CD4-positive, CD25-positive, alpha-beta regulatory T cell (primary cell): Measurements from ENCODE around the gene TMC1. TPM values are rescaled to one million over a fixed set of nuclear protein-coding genes. Genes with fewer than 3 reads are reported as not detected.
"Not testable (repeated sequence)": the region's sequence is repeated elsewhere in the genome, so short reads cannot be mapped to it uniquely, and the experiment has no call there.

ENCODE experiments used
- ATAC-seq, 2 donors: fragments of 150-1000 bp; cut with Tn5 transposase; one replicate each; pipeline ENCODE4 v1.10.0; 2021; ENCODE audit warnings: low read depth in 2 of 2, moderate number of reproducible peaks in 2 of 2, moderate library complexity in 1 of 2
- DNase-seq, 3 donors: peaks; one replicate each; pipeline versions ENCODE4 v3.0.0 to v3.0.0-alpha.2; 2012 to 2022; ENCODE audit warnings: mixed read lengths in 1 of 3
- H3K27ac ChIP-seq: one replicate; pipeline ENCODE4 v1.7.0; 2013; ENCODE audit warnings: mild to moderate bottlenecking, low read length; ENCODE audit not compliant: insufficient read depth, poor library complexity, severe bottlenecking
- H3K27me3 ChIP-seq: one replicate; pipeline ENCODE4 v1.7.0; 2013; ENCODE audit warnings: low read length; ENCODE audit not compliant: control insufficient read depth, insufficient read depth
- H3K36me3 ChIP-seq: one replicate; pipeline ENCODE4 v1.7.0; 2013; ENCODE audit warnings: mild to moderate bottlenecking, low read length, moderate library complexity; ENCODE audit not compliant: control insufficient read depth, insufficient read depth
- H3K4me1 ChIP-seq: 2 replicates; pipeline ENCODE4 v1.7.0; 2013; ENCODE audit warnings: mild to moderate bottlenecking, low read length; ENCODE audit not compliant: insufficient read depth, control insufficient read depth, poor library complexity, severe bottlenecking
- H3K4me3 ChIP-seq: one replicate; pipeline ENCODE4 v1.7.0; 2013; ENCODE audit warnings: low read depth, mild to moderate bottlenecking, low read length, moderate library complexity
- H3K9me3 ChIP-seq, 2 experiments: 1 replicate in 1 of 2; 2 replicates in 1 of 2; pipeline ENCODE4 v1.7.0; 2013; ENCODE audit warnings: low read length in 2 of 2, mild to moderate bottlenecking in 1 of 2, moderate library complexity in 1 of 2; ENCODE audit not compliant: control insufficient read depth in 2 of 2
- H3K27ac Mint-ChIP-seq, 3 donors: one replicate each; pipeline ENCODE4 v1.8.0; 2020 to 2022; ENCODE audit warnings: mild to moderate bottlenecking in 3 of 3, mixed read lengths in 3 of 3, moderate library complexity in 2 of 3
- H3K27me3 Mint-ChIP-seq: one replicate; pipeline ENCODE4 v1.8.0; 2022; ENCODE audit warnings: mild to moderate bottlenecking, mixed read lengths
- H3K36me3 Mint-ChIP-seq: one replicate; pipeline ENCODE4 v1.8.0; 2020; ENCODE audit warnings: mixed read lengths
- H3K4me1 Mint-ChIP-seq, 4 donors: one replicate each; pipeline ENCODE4 v1.8.0; 2020 to 2022; ENCODE audit warnings: mixed read lengths in 4 of 4, mild to moderate bottlenecking in 1 of 4
- H3K4me3 Mint-ChIP-seq, 4 donors: one replicate each; pipeline ENCODE4 v1.8.0; 2020 to 2022; ENCODE audit warnings: mild to moderate bottlenecking in 4 of 4, mixed read lengths in 4 of 4, moderate library complexity in 3 of 4
- H3K9me3 Mint-ChIP-seq, 7 donors: one replicate each; pipeline ENCODE4 v1.8.0; 2020 to 2022; ENCODE audit warnings: mixed read lengths in 7 of 7, mild to moderate bottlenecking in 3 of 7, moderate library complexity in 2 of 7
- polyA plus RNA-seq, 4 donors: library from polyadenylated mRNA; unstranded; fragments of 300-500 nt; fragmentation: Illumina TruSeq; gene quantifications; one replicate each; pipeline ENCODE4 v1.2.3, GENCODE V29; 2021
- total RNA-seq: library from RNA; stranded (reverse); gene quantifications from one replicate; pipeline ENCODE4 v1.2.3, GENCODE V29; 2022

Gene TMC1
- total and polyA plus RNA-seq, 5 donors from 2014 or later = not detected

DNA sequence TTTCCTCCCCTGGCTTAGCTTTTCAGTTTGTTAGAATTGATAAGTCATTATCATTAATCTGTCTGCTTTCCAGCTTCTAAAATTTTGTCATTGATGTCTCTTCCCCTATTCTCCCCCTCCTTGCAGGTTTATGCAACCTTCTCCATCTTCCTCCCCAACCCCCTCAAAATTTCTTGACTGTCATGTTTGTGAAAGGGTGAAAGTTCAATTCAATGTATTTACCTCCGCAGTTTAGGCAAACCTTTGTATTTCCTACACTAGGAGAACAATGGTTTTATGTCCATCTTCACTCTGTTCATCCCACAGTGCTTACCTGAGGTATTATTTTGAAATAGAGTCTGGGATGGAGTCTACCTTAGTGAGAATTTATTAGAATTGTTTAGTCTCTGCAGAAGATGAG is 313.6 kb downstream of the TMC1 start:
- DNase-seq = no peak
- H3K36me3 Mint-ChIP-seq = no peaks in the 10 kb centered on the region
- no peaks in the 10 kb centered on the region for H3K27me3 Mint-ChIP-seq

DNA sequence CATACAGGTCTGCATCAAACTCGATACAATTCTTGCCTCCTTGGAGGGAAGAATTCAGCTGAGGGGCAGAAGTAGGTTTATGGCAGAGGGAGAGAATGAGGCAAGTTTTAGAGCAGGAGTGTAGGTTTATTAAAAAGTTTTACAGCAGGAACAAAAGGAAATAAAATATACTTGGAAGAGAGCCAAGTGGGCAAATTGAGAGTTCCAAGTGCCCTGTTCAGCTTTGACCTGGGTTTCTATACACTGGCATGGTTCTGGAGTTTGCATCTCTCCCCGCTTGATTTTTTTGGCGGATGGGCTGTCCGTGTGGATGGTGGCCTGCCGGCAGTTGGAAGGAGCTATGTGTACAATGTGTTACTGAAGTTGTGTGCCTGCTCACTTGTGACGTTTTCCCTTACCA is 315.4 kb downstream of the TMC1 start:
- Histone ChIP-seq H3K27ac (no peak overlapping the region), H3K4me3 (no peak overlapping the region), H3K4me1 (no peaks in the 10 kb centered on the region), H3K27me3 (no peaks in the 10 kb centered on the region), H3K9me3 (no peaks in the 10 kb centered on the region), H3K36me3 (no peaks in the 10 kb centered on the region)
- H3K4me3 Mint-ChIP-seq = no peak overlapping the region
- H3K9me3 Mint-ChIP-seq = peaks cover 0 to 7% (median 0%) of the 10 kb centered on the region in 7 donors
- H3K36me3 Mint-ChIP-seq = no peaks in the 10 kb centered on the region
- no peaks in the 10 kb centered on the region for H3K27me3 Mint-ChIP-seq
- H3K4me1 Mint-ChIP-seq = no peaks in the 10 kb centered on the region
- DNase-seq (no peak), ATAC-seq (no peak)
- H3K27ac Mint-ChIP-seq = no peak overlapping the region

More for the DNA sequence above, 313.6 kb downstream of the TMC1 start:
- H3K27ac Mint-ChIP-seq = no peak overlapping the region
- peak overlapping the region in 1 of 4 donors; percentile 38 for H3K4me3 Mint-ChIP-seq
- H3K4me1 ChIP-seq = no peaks in the 10 kb centered on the region
- no peaks in the 10 kb centered on the region for H3K27me3 ChIP-seq
- H3K4me3 ChIP-seq = no peak overlapping the region
- H3K4me1 Mint-ChIP-seq = no peaks in the 10 kb centered on the region
- H3K36me3 ChIP-seq = no peaks in the 10 kb centered on the region
- no peaks in the 10 kb centered on the region for H3K9me3 ChIP-seq
- peaks cover 0 to 7% (median 0%) of the 10 kb centered on the region in 7 donors for H3K9me3 Mint-ChIP-seq
- H3K27ac ChIP-seq = no peak overlapping the region
- ATAC-seq = no peak

DNA sequence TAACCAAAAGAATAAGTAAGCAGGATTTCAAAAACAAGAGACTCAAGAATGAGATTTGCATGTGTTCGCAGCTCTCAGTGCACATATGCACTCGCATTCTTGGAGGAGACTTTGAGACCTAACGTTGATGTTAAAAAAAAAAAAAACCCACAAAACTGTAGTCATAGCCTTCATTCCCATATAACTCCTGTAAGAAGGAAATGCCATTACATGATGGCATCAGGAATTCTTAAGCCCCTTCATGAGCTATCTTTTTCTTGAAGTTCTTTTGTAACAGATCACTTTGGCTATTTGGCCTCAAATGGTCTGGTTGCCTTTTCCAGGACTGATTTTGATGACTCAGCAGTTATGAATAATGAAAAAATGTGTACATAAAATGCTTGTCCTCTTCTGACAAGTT is 317.7 kb downstream of the TMC1 start:
- Mint-ChIP-seq H3K4me3 (no peak overlapping the region), H3K36me3 (no peaks in the 10 kb centered on the region), H3K27ac (no peak overlapping the region), H3K9me3 (peaks cover 0 to 6% (median 0%) of the 10 kb centered on the region in 7 donors), H3K27me3 (no peaks in the 10 kb centered on the region), H3K4me1 (no peaks in the 10 kb centered on the region)
- Histone ChIP-seq H3K27ac (no peak overlapping the region), H3K4me1 (no peaks in the 10 kb centered on the region), H3K4me3 (no peak overlapping the region), H3K36me3 (no peaks in the 10 kb centered on the region), H3K9me3 (no peaks in the 10 kb centered on the region), H3K27me3 (no peaks in the 10 kb centered on the region)
- no peak for ATAC-seq
- DNase-seq = no peak

DNA sequence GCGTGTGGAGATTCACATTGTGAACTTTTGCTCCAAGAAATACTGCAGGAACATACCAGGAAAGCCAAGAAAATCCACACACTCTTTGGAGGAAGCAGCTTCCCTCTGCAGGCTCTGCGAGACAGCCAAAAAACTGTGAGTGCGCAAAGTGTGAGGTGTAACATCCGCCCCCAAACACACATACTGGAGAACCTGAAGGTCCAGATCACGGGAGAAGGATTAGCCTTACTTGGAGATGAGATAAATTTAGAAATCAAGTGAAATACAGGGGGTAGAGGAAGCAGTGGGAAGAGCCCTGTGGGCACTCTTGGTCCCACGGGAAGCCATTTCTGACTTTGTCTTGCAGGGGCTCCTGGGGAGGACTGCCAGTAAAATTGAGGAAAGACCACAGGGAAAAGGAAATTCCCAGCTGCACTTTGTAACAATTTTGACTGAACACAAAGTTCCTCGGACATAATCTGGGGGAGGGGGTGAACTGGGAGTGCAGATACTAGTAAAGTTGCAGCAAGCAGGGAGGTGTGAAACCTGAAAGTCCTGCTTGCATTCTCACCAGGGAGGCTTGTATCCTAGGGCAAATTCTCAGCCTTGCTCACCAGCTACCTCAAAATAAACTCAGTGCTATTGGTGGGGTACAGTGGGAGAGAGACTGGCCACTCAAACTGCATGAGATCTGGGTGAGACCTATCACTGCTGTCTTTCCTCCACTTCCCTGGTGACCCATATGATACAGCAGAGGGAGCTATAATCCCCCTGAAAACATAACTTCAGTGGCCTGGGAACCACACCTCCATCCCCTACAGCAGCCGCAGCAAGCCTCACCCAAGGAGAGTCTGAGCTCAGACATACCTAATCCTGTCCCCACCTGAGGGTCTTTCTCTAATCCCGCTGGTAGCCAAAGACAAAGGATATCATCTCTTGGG is 322.4 kb downstream of the TMC1 start:
- no peaks in the 10 kb centered on the region for H3K27me3 ChIP-seq
- Mint-ChIP-seq H3K36me3 (peaks cover 5% of the 10 kb centered on the region), H3K4me3 (no peak overlapping the region), H3K27ac (no peak overlapping the region), H3K9me3 (peaks cover 0 to 33% (median 8%) of the 10 kb centered on the region in 7 donors), H3K4me1 (no peaks in the 10 kb centered on the region), H3K27me3 (no peaks in the 10 kb centered on the region)
- DNase-seq (no peak), ATAC-seq (no peak)
- H3K4me3 ChIP-seq = no peak overlapping the region
- no peaks in the 10 kb centered on the region for H3K4me1 ChIP-seq
- H3K9me3 ChIP-seq = peaks cover 0 to 3% of the 10 kb centered on the region in 2 experiments
- H3K27ac ChIP-seq = no peak overlapping the region
- H3K36me3 ChIP-seq = no peaks in the 10 kb centered on the region

DNA sequence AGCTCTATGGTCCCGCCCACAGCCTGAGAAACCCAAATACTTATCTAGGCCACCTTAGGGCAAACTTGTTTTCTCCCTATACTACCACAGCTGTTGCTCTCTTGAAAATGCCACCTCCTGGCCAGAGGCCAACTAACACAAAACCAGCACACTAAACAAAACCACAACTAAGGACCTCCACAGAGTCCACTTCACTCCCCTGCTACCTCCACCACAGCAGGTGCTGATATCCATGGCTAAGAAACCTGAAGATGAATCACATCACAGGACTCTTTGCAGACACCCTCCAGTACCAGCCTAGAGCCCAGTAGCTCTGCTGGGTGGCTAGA is 323.0 kb downstream of the TMC1 start:
- H3K9me3 ChIP-seq = peaks cover 0 to 3% of the 10 kb centered on the region in 2 experiments
- H3K36me3 ChIP-seq = no peaks in the 10 kb centered on the region
- Mint-ChIP-seq H3K4me3 (no peak overlapping the region), H3K27me3 (no peaks in the 10 kb centered on the region), H3K27ac (no peak overlapping the region), H3K9me3 (peaks cover 0 to 33% (median 8%) of the 10 kb centered on the region in 7 donors), H3K4me1 (no peaks in the 10 kb centered on the region), H3K36me3 (peaks cover 5% of the 10 kb centered on the region)
- no peaks in the 10 kb centered on the region for H3K27me3 ChIP-seq
- H3K27ac ChIP-seq = no peak overlapping the region
- H3K4me3 ChIP-seq = no peak overlapping the region
- DNase-seq (no peak), ATAC-seq (no peak)
- no peaks in the 10 kb centered on the region for H3K4me1 ChIP-seq

DNA sequence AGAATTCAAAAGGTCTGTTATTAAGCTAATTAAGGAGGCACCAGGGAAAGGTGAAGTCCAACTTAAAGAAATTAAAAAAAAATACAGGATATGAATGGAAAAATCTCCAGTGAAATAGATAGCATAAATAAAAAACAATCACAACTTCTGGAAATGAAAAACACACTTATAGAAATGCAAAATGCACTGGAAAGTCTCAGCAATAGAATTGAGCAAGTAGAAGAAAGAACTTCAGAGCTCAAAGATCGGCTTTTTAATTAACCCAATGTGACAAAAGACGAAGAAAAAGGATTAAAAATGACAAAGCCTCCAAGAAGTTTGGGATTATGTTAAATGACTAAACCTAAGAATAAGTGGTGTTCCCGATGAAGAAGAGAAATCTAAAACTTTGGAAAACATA is 323.6 kb downstream of the TMC1 start:
- H3K36me3 ChIP-seq, H3K27ac Mint-ChIP-seq, H3K27me3 Mint-ChIP-seq, H3K4me3 Mint-ChIP-seq, H3K36me3 Mint-ChIP-seq, H3K4me1 Mint-ChIP-seq, H3K9me3 ChIP-seq, H3K4me3 ChIP-seq, ATAC-seq, DNase-seq, H3K4me1 ChIP-seq, H3K27ac ChIP-seq, H3K27me3 ChIP-seq: not testable (repeated sequence)
- peaks cover 0 to 36% (median 8%) of the 10 kb centered on the region in 7 donors for H3K9me3 Mint-ChIP-seq

DNA sequence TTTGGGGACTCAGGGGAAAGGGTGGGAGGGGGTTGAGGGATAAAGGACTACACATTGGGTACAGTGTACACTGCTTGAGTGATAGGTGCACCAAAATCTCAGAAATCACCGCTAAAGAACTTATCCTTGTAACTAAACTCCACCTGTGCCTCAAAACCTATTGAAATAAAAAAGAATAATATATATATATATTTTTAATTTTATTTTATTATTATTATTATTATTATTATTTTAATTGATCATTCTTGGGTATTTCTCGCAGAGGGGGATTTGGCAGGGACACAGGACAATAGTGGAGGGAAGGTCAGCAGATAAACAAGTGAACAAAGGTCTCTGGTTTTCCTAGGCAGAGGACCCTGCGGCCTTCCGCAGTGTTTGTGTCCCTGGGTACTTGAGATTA is 328.8 kb downstream of the TMC1 start:
- not testable (repeated sequence) for H3K27me3 Mint-ChIP-seq, H3K36me3 Mint-ChIP-seq, H3K4me1 ChIP-seq, H3K27me3 ChIP-seq, H3K36me3 ChIP-seq, H3K27ac Mint-ChIP-seq, ATAC-seq, H3K4me1 Mint-ChIP-seq, H3K4me3 ChIP-seq, H3K4me3 Mint-ChIP-seq, H3K27ac ChIP-seq, H3K9me3 ChIP-seq, DNase-seq
- peaks cover 0 to 18% (median 5%) of the 10 kb centered on the region in 7 donors for H3K9me3 Mint-ChIP-seq

DNA sequence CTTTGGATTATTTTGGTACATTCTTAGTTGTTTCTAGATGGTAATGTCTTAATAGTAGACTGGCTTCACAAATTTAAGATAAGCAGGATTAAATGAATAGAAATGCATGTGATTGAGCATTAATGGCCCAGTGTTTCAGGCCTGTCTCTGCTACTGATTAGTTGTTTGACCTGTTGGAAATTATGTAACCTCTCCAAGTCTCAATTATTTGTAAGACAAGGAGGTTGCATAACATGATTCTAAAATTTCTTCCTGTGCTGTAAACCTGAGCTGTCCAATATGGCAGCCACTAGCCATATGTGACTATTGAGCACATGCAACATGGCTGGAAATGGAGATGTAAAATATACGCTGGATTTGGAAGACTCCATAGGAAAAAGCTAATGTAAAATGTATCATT is 333.9 kb downstream of the TMC1 start:
- Mint-ChIP-seq H3K4me1 (no peaks in the 10 kb centered on the region), H3K27me3 (no peaks in the 10 kb centered on the region), H3K4me3 (no peak overlapping the region), H3K36me3 (no peaks in the 10 kb centered on the region), H3K9me3 (peaks cover 0 to 2% (median 0%) of the 10 kb centered on the region in 7 donors), H3K27ac (no peak overlapping the region)
- ATAC-seq (no peak), DNase-seq (no peak)
- H3K36me3 ChIP-seq = no peaks in the 10 kb centered on the region
- no peak overlapping the region for H3K4me3 ChIP-seq
- no peaks in the 10 kb centered on the region for H3K4me1 ChIP-seq
- H3K27me3 ChIP-seq = no peaks in the 10 kb centered on the region
- no peaks in the 10 kb centered on the region for H3K9me3 ChIP-seq
- H3K27ac ChIP-seq = no peak overlapping the region
